Psoas muscle (tissue), 8 donors: ENCODE data around the gene CCSER2. TPM values are rescaled to one million over a fixed set of nuclear protein-coding genes. Genes with fewer than 3 reads are reported as not detected.
A peak's percentile ranks its signal among the peaks of the same experiment; 100 is the strongest.

Experiments
- ATAC-seq, 4 donors: fragments of 200-7000 bp; cut with Tn5 transposase; one replicate each; pipeline ENCODE4 v1.9.1; 2020; ENCODE audit warnings: moderate library complexity in 3 of 4, mild to moderate bottlenecking in 2 of 4
- DNase-seq, 2 donors: peaks; one replicate each; pipeline ENCODE4 v3.0.0-alpha.2; 2020
- H3K27ac ChIP-seq: fragments of 200-600 bp; one replicate; pipeline ENCODE4 v1.8.0; 2022
- H3K27me3 ChIP-seq, 3 donors: fragments of 200-600 bp in 1 of 3; one replicate each; pipeline versions ENCODE4 v1.6.1 to v1.8.0; 2013 to 2022; ENCODE audit warnings: low read length in 2 of 3, mild to moderate bottlenecking in 2 of 3, moderate library complexity in 1 of 3; ENCODE audit not compliant: insufficient read depth in 3 of 3
- H3K36me3 ChIP-seq, 2 donors: fragments of 200-600 bp in 1 of 2; one replicate each; pipeline versions ENCODE4 v1.6.1 to v1.8.0; 2013 to 2022; ENCODE audit warnings: low read depth in 1 of 2, mild to moderate bottlenecking in 1 of 2, moderate library complexity in 1 of 2; ENCODE audit not compliant: insufficient read depth in 1 of 2
- H3K4me1 ChIP-seq: fragments of 200-600 bp; one replicate; pipeline ENCODE4 v1.8.0; 2022
- H3K4me3 ChIP-seq: fragments of 200-600 bp; one replicate; pipeline ENCODE4 v1.8.0; 2022; ENCODE audit warnings: mild to moderate bottlenecking
- H3K9me3 ChIP-seq: fragments of 200-600 bp; one replicate; pipeline ENCODE4 v1.8.0; 2022
- WGBS, 3 donors: extraction: QIAGEN DNeasy Blood & Tissue Kit; methylation state at CpG; one replicate each; pipeline versions ENCODE4 v1.1.6 to v1.1.7; 2013; 5-methylcytosine and 5-hydroxymethylcytosine counted together
- intact Hi-C, 2 donors: fragments of 100-400 bp; cut with DNase I; formaldehyde crosslinking; loops; one replicate each; pipeline versions ENCODE4 v1.11.0 to v1.14.2; 2022
- polyA plus RNA-seq, 3 donors: library from polyadenylated mRNA; stranded (reverse); fragments of 200-250 nt; gene quantifications; one replicate each; pipeline ENCODE4 v1.2.3, GENCODE V29; 2013
- total RNA-seq, 4 donors: library from RNA; stranded (reverse); fragmentation: NEBNext Ultra II Directional in 2 of 4; extraction: Animal tissue kit (Norgen Biotek cat#: 25700) in 2 of 4; gene quantifications; one replicate each; pipeline versions ENCODE4 v1.2.1 to v1.2.4, GENCODE V29; 2021 to 2023
- TF ChIP-seq, protein P1 (sequence below): fragments of 200-600 bp; IDR thresholded peaks from one replicate; pipeline ENCODE4 v1.8.0; 2022; ENCODE audit warnings: antibody characterized with exemption
- donor health status: healthy with polysubstance abuse.
- donor health status: DM: no; HTN: no; CAD: no; lungs with moderate emphysema.
- donor health status: Bipolar disorder and iron deficiency.
- donor health status: healthy.
- donor health status: DM: yes; HTN: yes; CAD: no.
- donor health status: DM: no; HTN: no; CAD: no.
- donor health status: DM: no; HTN: no; CAD: no.
- donor health status: DM: yes; HTN: yes; CAD: no.

The CCSER2 gene
- total and polyA plus RNA-seq, 7 donors: 12.5 to 122 (median 65.7) TPM

- intact Hi-C loops: no loop called here
- Histone ChIP-seq H3K4me1 (peaks cover 48% of the 10 kb centered on the region), H3K9me3 (no peaks in the 10 kb centered on the region), H3K4me3 (no peak overlapping the region), H3K27me3 (no peaks in the 10 kb centered on the region), H3K27ac (no peak overlapping the region), H3K36me3 (no peaks in the 10 kb centered on the region)
- TF ChIP-seq, protein P1, sequence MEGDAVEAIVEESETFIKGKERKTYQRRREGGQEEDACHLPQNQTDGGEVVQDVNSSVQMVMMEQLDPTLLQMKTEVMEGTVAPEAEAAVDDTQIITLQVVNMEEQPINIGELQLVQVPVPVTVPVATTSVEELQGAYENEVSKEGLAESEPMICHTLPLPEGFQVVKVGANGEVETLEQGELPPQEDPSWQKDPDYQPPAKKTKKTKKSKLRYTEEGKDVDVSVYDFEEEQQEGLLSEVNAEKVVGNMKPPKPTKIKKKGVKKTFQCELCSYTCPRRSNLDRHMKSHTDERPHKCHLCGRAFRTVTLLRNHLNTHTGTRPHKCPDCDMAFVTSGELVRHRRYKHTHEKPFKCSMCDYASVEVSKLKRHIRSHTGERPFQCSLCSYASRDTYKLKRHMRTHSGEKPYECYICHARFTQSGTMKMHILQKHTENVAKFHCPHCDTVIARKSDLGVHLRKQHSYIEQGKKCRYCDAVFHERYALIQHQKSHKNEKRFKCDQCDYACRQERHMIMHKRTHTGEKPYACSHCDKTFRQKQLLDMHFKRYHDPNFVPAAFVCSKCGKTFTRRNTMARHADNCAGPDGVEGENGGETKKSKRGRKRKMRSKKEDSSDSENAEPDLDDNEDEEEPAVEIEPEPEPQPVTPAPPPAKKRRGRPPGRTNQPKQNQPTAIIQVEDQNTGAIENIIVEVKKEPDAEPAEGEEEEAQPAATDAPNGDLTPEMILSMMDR: no peak
- WGBS, 3 donors: 95 to 97% (median 96%) methylated on average over 5 of the region's 5 CpGs
- DNase-seq (no peak), ATAC-seq (no peak)
These were observed 8.2 kb downstream of the CCSER2 start for GRCh38 chr10:84336406-84337090.

- TF ChIP-seq, protein P1: no peak
- Histone ChIP-seq H3K27me3 (no peaks in the 10 kb centered on the region), H3K4me3 (no peak overlapping the region), H3K4me1 (peaks cover 41% of the 10 kb centered on the region), H3K36me3 (no peaks in the 10 kb centered on the region), H3K9me3 (no peaks in the 10 kb centered on the region), H3K27ac (no peak overlapping the region)
- no peak for DNase-seq
- peak in 3 of 4 donors; percentile 56 to 62 (median 60) for ATAC-seq
- 81 to 90% (median 83%) methylated on average over 3 of the region's 3 CpGs for WGBS, 3 donors
- intact Hi-C loops: no loop called here
These were observed 8.8 kb downstream of the CCSER2 start for GRCh38 chr10:84337199-84337598.

DNA sequence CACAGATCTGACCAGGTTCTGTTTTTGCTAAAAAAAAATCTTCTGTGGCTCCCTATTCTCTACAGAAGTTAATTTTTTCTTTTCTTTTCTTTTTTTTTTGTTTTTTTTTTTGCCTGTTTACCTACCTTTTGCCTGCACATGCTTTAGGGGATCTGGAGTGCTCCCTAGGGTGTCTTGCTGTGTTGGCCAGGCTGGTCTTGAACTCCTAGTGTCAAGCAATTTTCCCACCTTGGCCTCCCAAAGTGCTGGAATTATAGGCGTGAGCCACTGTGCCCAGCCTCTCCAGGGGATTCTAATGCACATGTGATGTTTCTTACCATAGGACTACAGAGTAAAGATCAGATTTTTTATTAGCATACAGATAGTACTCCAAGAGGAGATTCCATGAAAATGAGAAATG is 10.6 kb downstream of the CCSER2 start:
- WGBS, 3 donors: 79 to 92% (median 88%) methylated on average over 1 of the region's 1 CpG
- DNase-seq (no peak), ATAC-seq (no peak)
- Histone ChIP-seq H3K4me3 (no peak overlapping the region), H3K27me3 (no peaks in the 10 kb centered on the region), H3K27ac (no peak overlapping the region), H3K36me3 (no peaks in the 10 kb centered on the region), H3K4me1 (peaks cover 36% of the 10 kb centered on the region), H3K9me3 (no peaks in the 10 kb centered on the region)
- intact Hi-C loops: no loop called here
- TF ChIP-seq, protein P1: no peak

DNA sequence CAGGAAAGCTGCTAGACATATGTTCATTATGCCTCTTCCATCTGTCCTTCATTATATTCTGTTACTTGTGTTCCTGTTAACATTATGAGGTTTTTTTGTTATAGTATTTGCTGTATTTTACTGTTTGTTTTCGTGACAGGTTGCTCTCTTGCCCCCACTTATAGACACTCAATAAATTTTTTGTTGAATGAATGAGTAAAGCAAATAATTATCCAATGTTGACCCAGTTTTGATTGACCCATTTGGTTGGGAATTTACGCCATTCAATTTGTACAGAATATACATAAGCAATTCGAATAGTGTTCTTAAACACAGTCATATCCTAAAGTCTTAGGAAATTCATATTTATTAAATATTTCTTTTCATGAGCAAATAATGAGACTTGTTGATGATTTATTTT is 11.8 kb downstream of the CCSER2 start:
- Histone ChIP-seq H3K36me3 (no peaks in the 10 kb centered on the region), H3K4me3 (no peak overlapping the region), H3K27ac (no peak overlapping the region), H3K4me1 (peaks cover 36% of the 10 kb centered on the region), H3K9me3 (no peaks in the 10 kb centered on the region), H3K27me3 (no peaks in the 10 kb centered on the region)
- DNase-seq: no peak
- TF ChIP-seq, protein P1: no peak
- 94 to 100% (median 99%) methylated on average over 3 of the region's 3 CpGs for WGBS, 3 donors
- intact Hi-C loops: no loop called here
- ATAC-seq: no peak
